Natural killer cell treated with Interleukin-12 subunit alpha and Interleukin-12 subunit beta and Interleukin-15 and Interleukin-18, amount 100 ng/mL, for 72 hours (primary cell): Measurements from ENCODE around the gene PP2D1. TPM values are rescaled to one million over a fixed set of nuclear protein-coding genes. Genes with fewer than 3 reads are reported as not detected.
"Not testable (repeated sequence)": the region's sequence is repeated elsewhere in the genome, so short reads cannot be mapped to it uniquely, and the experiment has no call there.

ENCODE experiments used
- ATAC-seq, 2 donors: fragments of 150-1000 bp; cut with Tn5 transposase in 1 of 2; sonication (Bioruptor Pico), chemical (Tn5 transposase) in 1 of 2; 2 replicates each; pipeline ENCODE4 v1.10.0; 2021
- DNase-seq: peaks from one replicate; pipeline ENCODE4 v3.0.0; 2022; ENCODE audit warnings: low spot score
- H3K27ac Mint-ChIP-seq, 2 donors: 1 replicate in 1 of 2; 2 replicates in 1 of 2; pipeline ENCODE4 v1.8.0; 2022; ENCODE audit warnings: mixed read lengths in 2 of 2, mild to moderate bottlenecking in 1 of 2, moderate library complexity in 1 of 2
- H3K27me3 Mint-ChIP-seq, 2 donors: 1 replicate in 1 of 2; 2 replicates in 1 of 2; pipeline ENCODE4 v1.8.0; 2022; ENCODE audit warnings: mixed read lengths in 2 of 2
- H3K36me3 Mint-ChIP-seq: one replicate; pipeline ENCODE4 v1.8.0; 2022; ENCODE audit warnings: mixed read lengths
- H3K4me1 Mint-ChIP-seq, 2 donors: 1 replicate in 1 of 2; 2 replicates in 1 of 2; pipeline ENCODE4 v1.8.0; 2022; ENCODE audit warnings: low read depth in 2 of 2, mixed read lengths in 2 of 2, mild to moderate bottlenecking in 1 of 2
- H3K4me3 Mint-ChIP-seq: one replicate; pipeline ENCODE4 v1.8.0; 2022; ENCODE audit warnings: mixed read lengths
- H3K9me3 Mint-ChIP-seq: 2 replicates; pipeline ENCODE4 v1.8.0; 2022; ENCODE audit warnings: mixed read lengths
- total RNA-seq, 2 donors: library from RNA; stranded (reverse); gene quantifications; one replicate each; pipeline ENCODE4 v1.2.3, GENCODE V29; 2022

PP2D1 gene
- total RNA-seq, 2 donors from 2014 or later = not detected

DNA sequence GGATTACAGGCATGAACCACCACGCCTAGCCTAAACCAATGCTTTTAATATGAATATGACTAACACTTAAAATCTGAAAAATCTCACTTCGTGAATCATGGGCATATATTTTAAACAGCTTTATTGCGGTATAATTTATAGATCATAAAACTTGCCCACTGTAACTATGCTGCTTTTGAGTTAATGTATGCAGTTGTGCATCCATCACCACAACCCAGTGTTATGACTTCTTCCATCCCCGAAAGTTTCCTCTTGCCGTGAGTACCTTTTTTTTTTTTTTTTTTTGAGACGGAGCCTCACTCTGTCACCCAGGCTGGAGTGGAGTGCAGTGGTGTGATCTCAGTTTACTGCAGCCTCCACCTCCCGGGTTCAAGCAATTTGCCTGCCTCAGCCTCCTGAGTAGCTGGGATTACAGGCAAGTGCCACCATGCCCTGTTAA is 35.3 kb upstream of the PP2D1 start:
- Mint-ChIP-seq H3K27ac (peak overlapping the region; percentile 72 to 91), H3K36me3 (no peaks in the 10 kb centered on the region), H3K4me3 (peak overlapping the region; percentile 63), H3K27me3 (no peaks in the 10 kb centered on the region), H3K9me3 (no peaks in the 10 kb centered on the region), H3K4me1 (peaks cover 57 to 73% of the 10 kb centered on the region in 2 donors)
- ATAC-seq = no peak
- no peak for DNase-seq

DNA sequence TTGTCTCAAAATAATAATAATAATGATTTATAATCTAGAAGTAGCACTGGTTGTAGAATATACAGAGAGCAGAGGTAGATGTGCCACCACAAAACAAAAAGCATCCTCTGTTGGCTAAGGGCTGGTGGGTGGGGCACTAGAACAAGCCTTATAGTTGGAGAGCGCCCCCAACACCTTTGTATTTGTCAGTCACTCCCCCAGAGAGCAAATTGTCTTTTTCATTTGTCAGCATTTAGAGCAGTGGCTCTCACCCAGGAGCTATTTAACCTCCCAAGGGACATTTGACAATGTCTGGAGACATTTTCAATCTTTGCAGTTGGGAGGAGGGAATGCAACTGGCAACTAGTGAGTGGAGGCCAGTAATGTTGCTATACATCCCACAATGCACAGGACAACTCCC is 34.5 kb upstream of the PP2D1 start:
- peak overlapping the region in 1 of 2 donors; percentile 57 for H3K27ac Mint-ChIP-seq
- H3K4me1 Mint-ChIP-seq = peaks cover 59 to 73% of the 10 kb centered on the region in 2 donors
- no peaks in the 10 kb centered on the region for H3K27me3 Mint-ChIP-seq
- no peaks in the 10 kb centered on the region for H3K9me3 Mint-ChIP-seq
- H3K36me3 Mint-ChIP-seq = no peaks in the 10 kb centered on the region
- DNase-seq (no peak), ATAC-seq (no peak)
- no peak overlapping the region for H3K4me3 Mint-ChIP-seq

DNA sequence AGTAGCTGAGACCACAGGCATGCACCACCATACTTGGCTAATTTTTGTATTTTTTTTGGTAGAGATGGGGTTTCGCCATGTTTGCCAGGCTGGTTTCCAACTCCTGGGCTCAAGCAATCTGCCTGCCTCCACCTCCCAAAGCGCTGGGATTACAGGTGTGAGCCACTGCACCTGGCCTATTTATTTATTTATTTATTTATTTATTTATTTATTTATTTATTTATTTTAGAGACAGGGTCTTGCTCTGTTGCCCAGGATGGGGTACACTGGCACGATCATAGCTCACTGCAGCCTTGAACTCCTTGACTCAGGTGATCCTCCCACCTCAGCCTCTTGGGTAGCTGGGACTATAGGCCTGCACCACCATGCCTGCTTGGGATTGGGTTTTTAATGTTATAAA is 33.1 kb upstream of the PP2D1 start:
- H3K4me3 Mint-ChIP-seq, DNase-seq, H3K9me3 Mint-ChIP-seq, H3K27me3 Mint-ChIP-seq, H3K36me3 Mint-ChIP-seq, ATAC-seq: not testable (repeated sequence)
- Mint-ChIP-seq H3K27ac (peak overlapping the region; percentile 87 to 99), H3K4me1 (peaks cover 54 to 64% of the 10 kb centered on the region in 2 donors)

DNA sequence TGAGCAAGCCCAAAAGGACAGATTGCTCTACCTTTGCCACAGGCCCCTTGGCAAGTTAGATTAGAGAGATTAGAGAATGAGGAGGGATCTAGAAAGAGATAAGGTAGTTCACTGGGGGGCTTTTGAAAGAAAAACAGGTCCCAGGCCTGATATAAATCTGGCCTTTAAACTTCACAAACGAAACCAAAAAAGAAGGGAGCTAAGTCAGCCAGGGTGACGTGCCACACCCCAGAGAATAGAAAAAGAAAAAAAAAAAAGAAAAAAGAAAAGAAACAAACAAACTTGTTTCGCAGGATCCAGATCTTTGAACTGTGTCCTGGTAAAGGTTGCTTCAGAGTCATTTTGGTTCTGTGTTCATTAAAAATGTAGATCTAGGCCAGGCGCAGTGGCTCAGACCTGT is 31.8 kb upstream of the PP2D1 start:
- DNase-seq (no peak), ATAC-seq (no peak)
- Mint-ChIP-seq H3K27me3 (no peaks in the 10 kb centered on the region), H3K36me3 (no peaks in the 10 kb centered on the region), H3K4me3 (peak overlapping the region; percentile 87), H3K9me3 (no peaks in the 10 kb centered on the region), H3K4me1 (peaks cover 50 to 64% of the 10 kb centered on the region in 2 donors), H3K27ac (peak overlapping the region; percentile 87 to 99)

DNA sequence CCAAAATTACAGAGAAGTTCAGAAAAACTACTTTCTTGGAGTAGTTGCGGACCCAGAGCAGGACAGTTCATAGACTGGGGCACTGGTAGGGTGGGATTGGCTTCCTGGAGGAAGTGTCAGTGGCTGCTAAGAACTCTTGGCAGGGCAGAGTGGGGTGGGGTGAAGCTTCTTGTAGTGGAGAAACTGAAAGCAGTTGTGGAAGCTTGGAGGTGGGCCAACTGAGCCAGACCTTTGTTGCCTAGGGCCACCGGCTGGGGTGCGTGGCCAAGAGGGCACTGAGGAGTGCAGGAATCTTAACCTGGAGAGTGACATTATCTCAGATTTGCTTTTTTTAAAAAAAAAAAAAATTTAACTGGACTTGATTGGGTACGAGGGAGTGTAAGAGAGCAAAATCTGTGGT is 31.3 kb upstream of the PP2D1 start:
- peak overlapping the region; percentile 87 for H3K4me3 Mint-ChIP-seq
- peak; percentile 68 for DNase-seq
- H3K27ac Mint-ChIP-seq = peak overlapping the region; percentile 87 to 99
- peak; percentile 21 to 40 for ATAC-seq
- peaks cover 50 to 65% of the 10 kb centered on the region in 2 donors for H3K4me1 Mint-ChIP-seq
- no peaks in the 10 kb centered on the region for H3K9me3 Mint-ChIP-seq
- no peaks in the 10 kb centered on the region for H3K27me3 Mint-ChIP-seq
- no peaks in the 10 kb centered on the region for H3K36me3 Mint-ChIP-seq

DNA sequence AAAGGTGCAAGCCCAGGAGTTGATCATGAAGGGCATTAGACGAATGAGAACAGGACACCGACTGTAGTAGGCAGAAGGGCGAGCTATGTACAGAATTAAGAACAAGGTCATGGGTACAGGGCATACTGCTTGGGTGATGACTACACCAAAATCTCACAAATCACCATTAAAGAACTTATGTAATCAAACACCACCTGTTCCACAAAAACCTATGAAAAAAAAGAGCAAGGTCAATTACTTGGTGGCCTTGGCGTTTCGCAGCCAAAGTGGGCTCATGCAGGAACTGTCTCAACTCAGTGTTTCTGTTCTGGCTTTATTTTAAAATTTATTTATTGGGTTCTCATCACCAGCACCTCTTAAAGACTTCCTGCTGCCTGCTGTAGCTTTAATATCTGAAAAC is 30.3 kb upstream of the PP2D1 start:
- ATAC-seq (no peak), DNase-seq (no peak)
- peak overlapping the region; percentile 87 to 99 for H3K27ac Mint-ChIP-seq
- H3K4me3 Mint-ChIP-seq = peak overlapping the region; percentile 87
- no peaks in the 10 kb centered on the region for H3K27me3 Mint-ChIP-seq
- H3K36me3 Mint-ChIP-seq = no peaks in the 10 kb centered on the region
- H3K9me3 Mint-ChIP-seq = no peaks in the 10 kb centered on the region
- peaks cover 40 to 62% of the 10 kb centered on the region in 2 donors for H3K4me1 Mint-ChIP-seq

DNA sequence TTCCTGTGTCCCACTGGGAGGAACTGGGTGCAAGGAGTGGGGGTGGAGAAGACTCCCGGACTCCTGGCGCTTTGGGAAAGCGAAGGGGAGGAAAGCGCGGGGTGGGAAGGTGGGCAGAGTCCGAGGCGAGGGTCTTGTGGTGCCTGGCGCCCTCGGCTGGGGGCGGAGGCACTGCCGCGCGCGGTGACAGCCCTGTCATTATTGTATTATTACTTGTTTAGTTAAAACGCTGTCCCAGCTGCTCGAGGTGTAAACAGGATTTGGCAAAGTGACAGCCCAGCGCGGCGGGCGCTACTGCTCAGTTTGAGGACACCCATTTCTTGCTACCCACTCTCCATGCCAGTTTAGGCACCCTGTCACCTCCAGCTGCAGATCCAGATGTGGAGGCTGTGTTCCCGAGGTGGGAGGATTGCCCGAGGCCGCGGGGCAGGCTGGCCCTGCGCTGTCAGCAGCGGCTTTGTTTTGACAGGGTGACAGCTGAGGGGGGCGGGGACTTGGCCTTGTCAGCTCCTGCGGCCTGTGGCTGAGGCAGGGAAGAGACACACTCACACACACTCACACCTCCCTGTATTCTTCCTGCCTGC is 29.2 kb upstream of the PP2D1 start:
- Mint-ChIP-seq H3K27ac (peak overlapping the region; percentile 87 to 99), H3K36me3 (no peaks in the 10 kb centered on the region)
- peak; percentile 70 to 76 for ATAC-seq

DNA sequence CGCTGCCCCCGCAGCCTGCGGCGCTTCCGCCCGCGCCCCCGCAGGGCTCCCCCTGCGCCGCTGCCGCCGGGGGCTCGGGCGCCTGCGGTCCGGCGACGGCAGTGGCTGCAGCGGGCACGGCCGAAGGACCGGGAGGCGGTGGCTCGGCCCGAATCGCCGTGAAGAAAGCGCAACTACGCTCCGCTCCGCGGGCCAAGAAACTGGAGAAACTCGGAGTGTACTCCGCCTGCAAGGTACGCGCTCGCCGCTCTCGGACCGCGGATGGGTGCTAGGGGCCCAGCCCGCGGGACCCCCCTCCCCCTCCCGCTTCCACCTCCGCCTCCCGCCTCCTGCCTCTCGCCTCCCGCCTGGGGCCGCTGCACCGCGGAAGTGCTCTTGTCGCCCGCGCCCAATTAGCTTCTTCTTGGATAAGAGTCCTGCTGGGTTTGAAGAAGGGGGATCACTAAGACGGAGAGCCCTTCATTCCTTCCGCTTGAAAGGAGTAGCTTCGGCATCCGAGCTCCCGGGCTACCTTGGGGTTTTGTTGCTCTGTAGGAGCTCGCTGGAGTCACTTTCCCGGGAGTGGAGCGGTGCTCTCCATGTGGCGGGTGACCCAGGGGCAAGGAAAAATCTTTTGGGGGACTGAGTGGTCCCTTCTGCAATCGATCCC is 28.6 kb upstream of the PP2D1 start:
- Mint-ChIP-seq H3K9me3 (no peaks in the 10 kb centered on the region), H3K27ac (peak overlapping the region; percentile 87 to 99), H3K4me1 (peaks cover 39 to 53% of the 10 kb centered on the region in 2 donors), H3K36me3 (no peaks in the 10 kb centered on the region), H3K4me3 (peak overlapping the region; percentile 87), H3K27me3 (no peaks in the 10 kb centered on the region)
- DNase-seq (peak; percentile 87), ATAC-seq (peak; percentile 67 to 73)

More for the DNA sequence above, 29.2 kb upstream of the PP2D1 start:
- Mint-ChIP-seq H3K4me3 (peak overlapping the region; percentile 87), H3K27me3 (no peaks in the 10 kb centered on the region), H3K4me1 (peaks cover 39 to 59% of the 10 kb centered on the region in 2 donors), H3K9me3 (no peaks in the 10 kb centered on the region)
- DNase-seq = peak; percentile 90

DNA sequence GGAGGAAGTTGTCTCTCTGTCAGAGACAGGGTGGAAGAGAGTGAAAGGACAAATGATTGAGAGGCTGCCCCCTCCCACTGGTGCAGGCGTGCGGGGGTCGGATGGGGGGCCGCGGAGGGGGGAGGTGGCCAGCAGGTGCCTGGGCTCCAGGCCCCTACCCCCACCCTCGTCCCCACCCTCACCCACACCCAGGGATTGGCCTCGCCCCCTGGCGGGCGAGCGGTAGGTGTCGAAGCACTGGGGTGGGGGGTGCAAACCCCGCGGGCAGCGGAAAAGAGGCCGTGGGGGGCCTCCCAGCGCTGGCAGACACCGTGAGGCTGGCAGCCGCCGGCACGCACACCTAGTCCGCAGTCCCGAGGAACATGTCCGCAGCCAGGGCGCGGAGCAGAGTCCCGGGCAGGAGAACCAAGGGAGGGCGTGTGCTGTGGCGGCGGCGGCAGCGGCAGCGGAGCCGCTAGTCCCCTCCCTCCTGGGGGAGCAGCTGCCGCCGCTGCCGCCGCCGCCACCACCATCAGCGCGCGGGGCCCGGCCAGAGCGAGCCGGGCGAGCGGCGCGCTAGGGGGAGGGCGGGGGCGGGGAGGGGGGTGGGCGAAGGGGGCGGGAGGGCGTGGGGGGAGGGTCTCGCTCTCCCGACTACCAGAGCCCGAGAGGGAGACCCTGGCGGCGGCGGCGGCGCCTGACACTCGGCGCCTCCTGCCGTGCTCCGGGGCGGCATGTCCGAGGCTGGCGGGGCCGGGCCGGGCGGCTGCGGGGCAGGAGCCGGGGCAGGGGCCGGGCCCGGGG is 27.9 kb upstream of the PP2D1 start, which contains the start of gene KAT2B:
Gene KAT2B (plus strand): TSS at position 682 of the 783 bp plus-strand sequence. CDS start 32 bp downstream, at position 714.
- no peaks in the 10 kb centered on the region for H3K27me3 Mint-ChIP-seq
- H3K36me3 Mint-ChIP-seq = no peaks in the 10 kb centered on the region
- H3K4me3 Mint-ChIP-seq = peak within 1 kb of the TSS; percentile 87
- DNase-seq (peak; percentile 86), ATAC-seq (peak; percentile 78 to 87)
- H3K4me1 Mint-ChIP-seq = peaks cover 39 to 51% of the 10 kb centered on the region in 2 donors
- no peaks in the 10 kb centered on the region for H3K9me3 Mint-ChIP-seq
- H3K27ac Mint-ChIP-seq = peak within 1 kb of the TSS; percentile 90 to 99

DNA sequence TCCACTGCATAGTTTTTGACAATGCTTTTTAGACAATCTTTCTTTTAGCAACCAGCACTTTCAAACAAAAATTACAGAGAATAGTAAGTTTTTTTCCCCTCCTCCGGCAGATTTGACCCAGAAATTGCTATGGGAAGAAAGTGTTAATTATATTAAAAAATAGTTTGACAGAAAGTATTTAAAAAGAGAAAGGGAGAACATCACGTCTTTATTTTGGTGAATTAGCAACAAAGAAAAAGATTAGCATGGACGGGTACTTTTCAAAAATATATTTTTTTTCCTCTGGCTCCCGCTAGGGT is 27.4 kb upstream of the PP2D1 start:
- H3K27ac Mint-ChIP-seq = peak overlapping the region; percentile 90 to 96
- H3K4me1 Mint-ChIP-seq = peaks cover 35 to 46% of the 10 kb centered on the region in 2 donors
- DNase-seq = no peak
- H3K36me3 Mint-ChIP-seq = no peaks in the 10 kb centered on the region
- ATAC-seq = no peak
- no peaks in the 10 kb centered on the region for H3K9me3 Mint-ChIP-seq
- no peaks in the 10 kb centered on the region for H3K27me3 Mint-ChIP-seq
- peak overlapping the region; percentile 87 for H3K4me3 Mint-ChIP-seq

DNA sequence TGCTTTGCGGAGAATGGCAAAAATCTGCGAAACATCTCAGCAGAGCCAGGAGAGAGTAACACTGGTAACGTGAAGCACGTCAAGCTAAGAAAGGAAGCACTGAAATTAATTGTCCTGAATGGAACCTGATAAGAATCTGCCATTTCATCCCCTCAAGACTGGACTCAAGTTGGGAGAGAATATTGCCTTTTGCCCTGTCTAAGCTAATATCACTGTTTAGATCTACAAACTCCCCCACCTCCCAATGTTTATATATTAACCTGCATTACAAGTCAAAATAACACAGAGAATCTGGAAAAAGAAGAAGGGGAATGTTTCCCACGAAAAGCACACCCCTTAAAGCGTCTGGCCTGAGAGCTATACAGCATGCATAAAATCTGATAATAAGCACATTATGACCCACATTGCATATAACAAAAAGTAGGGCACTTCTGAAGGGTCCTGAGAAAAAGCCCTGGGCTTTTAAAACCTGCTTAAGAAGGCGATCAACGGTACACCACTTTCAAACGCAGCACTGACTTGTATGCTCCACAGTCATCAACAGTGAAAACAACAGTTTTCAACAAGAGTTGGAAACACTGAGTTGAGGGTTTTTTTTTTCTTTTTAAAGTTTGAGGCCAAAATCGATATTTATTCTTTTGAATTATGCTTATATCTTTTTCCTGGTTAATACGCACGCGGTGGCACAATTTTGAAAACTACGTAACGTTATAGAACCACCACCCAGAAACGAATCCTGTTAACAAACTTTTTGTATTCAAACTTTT is 26.8 kb upstream of the PP2D1 start:
- Mint-ChIP-seq H3K4me3 (peak overlapping the region; percentile 87), H3K9me3 (no peaks in the 10 kb centered on the region), H3K27me3 (no peaks in the 10 kb centered on the region), H3K36me3 (no peaks in the 10 kb centered on the region), H3K4me1 (peaks cover 32 to 42% of the 10 kb centered on the region in 2 donors), H3K27ac (peak overlapping the region; percentile 90 to 96)
- ATAC-seq (no peak), DNase-seq (no peak)

DNA sequence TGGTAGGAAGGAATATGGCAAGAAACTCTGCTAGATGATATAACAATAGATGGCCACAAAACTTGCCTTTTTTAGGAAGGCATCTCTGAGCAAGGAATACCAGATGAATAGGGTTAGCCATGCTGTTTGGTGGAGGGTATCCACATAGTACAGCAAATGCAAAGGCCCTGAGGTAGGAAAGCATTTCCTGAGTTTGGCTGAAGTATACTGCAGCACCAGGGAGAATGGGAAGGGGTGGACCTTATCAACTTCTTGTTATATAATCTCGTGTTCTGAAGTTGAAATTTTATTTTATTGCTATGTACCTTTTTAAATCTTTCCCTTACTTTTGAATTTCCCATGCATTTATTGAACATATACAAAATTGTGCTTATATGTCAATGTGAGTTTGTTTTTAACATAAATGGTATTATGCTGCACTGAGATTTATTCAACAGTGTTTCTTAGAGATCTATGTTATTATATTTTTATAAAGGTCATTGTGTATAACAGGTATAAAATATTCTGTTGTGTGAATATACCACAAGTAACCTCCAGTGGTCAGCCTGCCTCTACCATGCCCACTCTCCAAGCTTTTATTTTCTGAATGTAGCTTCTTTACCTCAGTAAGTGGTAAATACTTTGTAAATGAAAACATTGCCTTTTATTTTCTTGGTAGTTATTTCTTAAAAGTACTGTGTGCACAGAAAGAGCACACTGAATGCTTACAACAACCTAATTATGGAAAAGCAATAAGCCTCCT is 25.4 kb upstream of the PP2D1 start:
- peaks cover 20 to 28% of the 10 kb centered on the region in 2 donors for H3K4me1 Mint-ChIP-seq
- no peak overlapping the region for H3K4me3 Mint-ChIP-seq
- no peaks in the 10 kb centered on the region for H3K9me3 Mint-ChIP-seq
- no peak for ATAC-seq
- no peak for DNase-seq
- H3K27ac Mint-ChIP-seq = peak overlapping the region in 1 of 2 donors; percentile 90
- H3K36me3 Mint-ChIP-seq = no peaks in the 10 kb centered on the region
- H3K27me3 Mint-ChIP-seq = no peaks in the 10 kb centered on the region

DNA sequence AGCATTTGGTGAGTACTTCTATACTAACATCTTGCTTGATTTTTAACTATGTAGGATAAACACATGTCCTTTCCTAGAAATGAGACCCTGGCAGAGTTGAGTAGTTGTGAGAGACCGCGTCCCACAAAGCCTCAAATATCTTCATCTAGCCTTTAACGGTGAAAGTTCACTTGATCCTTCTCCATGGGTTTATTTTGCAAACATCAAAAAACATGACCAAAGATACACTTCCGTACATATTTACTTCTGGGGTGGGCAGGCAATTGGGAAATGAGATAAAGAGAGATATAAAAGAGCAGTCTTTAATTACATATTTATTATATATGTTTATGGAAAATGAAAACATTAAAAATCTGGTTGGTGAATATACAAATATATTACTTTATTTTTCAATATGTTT is 23.0 kb upstream of the PP2D1 start:
- H3K27me3 Mint-ChIP-seq = no peaks in the 10 kb centered on the region
- ATAC-seq = no peak
- H3K9me3 Mint-ChIP-seq = no peaks in the 10 kb centered on the region
- no peak overlapping the region for H3K27ac Mint-ChIP-seq
- no peak overlapping the region for H3K4me3 Mint-ChIP-seq
- no peak for DNase-seq
- peaks cover 6 to 17% of the 10 kb centered on the region in 2 donors for H3K4me1 Mint-ChIP-seq
- H3K36me3 Mint-ChIP-seq = no peaks in the 10 kb centered on the region
